GM12878 (cell line): ENCODE results near the gene GPBAR1. TPM values are rescaled to one million over a fixed set of nuclear protein-coding genes. Genes with fewer than 3 reads are reported as not detected.
A peak's percentile ranks its signal among the peaks of the same experiment; 100 is the strongest.

Source experiments
- ATAC-seq: fragments of 200-7000 bp; cut with Tn5 transposase; 3 replicates; pipeline ENCODE4 v1.9.1; 2020; ENCODE audit warnings: mild to moderate bottlenecking, moderate library complexity
- BruUV-seq: library from RNA; stranded (reverse); fragments of 400-500 nt; replicated peaks from 2 replicates; lab custom pipeline; 2021; lab: Mats Ljungman, UMichigan
- CTCF ChIA-PET: fragments of 300-600 bp; sonication (Branson Sonifier 250); formaldehyde crosslinking; extraction: SDS; loops from one replicate; lab custom pipeline; 2021; ENCODE audit warnings: inconsistent platforms; lab: Yijun Ruan, JAX
- POLR2A ChIA-PET: fragments of 350-600 bp; formaldehyde crosslinking; extraction: SDS; loops from one replicate; lab custom pipeline; 2021; ENCODE audit warnings: inconsistent platforms; lab: Charles Lee
- RAD21 ChIA-PET: fragments of 300-600 bp; sonication (Branson Sonifier 250); formaldehyde crosslinking; loops from one replicate; lab custom pipeline; 2023; ENCODE audit warnings: antibody characterized with exemption; ENCODE audit not compliant: unreplicated experiment; lab: Charles Lee
- SMC1A ChIA-PET: fragments of 300-600 bp; sonication (Branson Sonifier 250); formaldehyde crosslinking; loops from one replicate; lab custom pipeline; 2023; ENCODE audit not compliant: unreplicated experiment, uncharacterized antibody; lab: Charles Lee
- DNase-seq: peaks from one replicate; pipeline ENCODE4 v3.0.0-alpha.2; 2011; ENCODE audit warnings: low read depth, low spot score
- FAIRE-seq: peaks from 3 replicates; lab custom pipeline; 2011; peaks lifted over from hg19 to GRCh38; lab: Jason Lieb, UNC
- H2AFZ ChIP-seq: 2 replicates; pipeline ENCODE4 v1.6.0; 2011; ENCODE audit warnings: low read depth, low read length, control low read depth; ENCODE audit not compliant: control insufficient read depth
- H3K27ac ChIP-seq: 2 replicates; pipeline ENCODE4 v1.5.1; 2011; ENCODE audit warnings: control low read depth; ENCODE audit not compliant: control insufficient read depth, insufficient read depth
- H3K27me3 ChIP-seq, 2 experiments: replicated peaks in 1 of 2; 2 replicates each; pipeline versions ENCODE4 v1.6.0 to v1.6.1; 2011; ENCODE audit warnings: low read length in 1 of 2; ENCODE audit not compliant: control insufficient read depth in 2 of 2, insufficient read depth in 2 of 2
- H3K36me3 ChIP-seq, 2 experiments: 2 replicates each; pipeline ENCODE4 v1.5.1; 2011; ENCODE audit warnings: low read length in 1 of 2; ENCODE audit not compliant: control insufficient read depth in 2 of 2, insufficient read depth in 2 of 2
- H3K4me1 ChIP-seq: 2 replicates; pipeline ENCODE4 v1.6.1; 2011; ENCODE audit warnings: mild to moderate bottlenecking, low read length, moderate library complexity, mixed read lengths; ENCODE audit not compliant: control insufficient read depth, insufficient read depth
- H3K4me2 ChIP-seq: 2 replicates; pipeline ENCODE4 v1.6.0; 2011; ENCODE audit warnings: control low read depth; ENCODE audit not compliant: control insufficient read depth, insufficient read depth
- H3K4me3 ChIP-seq: fragments of 200-600 bp; sonication (generic); 2 replicates; pipeline ENCODE4 v1.5.1; 2016
- H3K79me2 ChIP-seq: 2 replicates; pipeline ENCODE4 v1.6.0; 2011; ENCODE audit warnings: low read length; ENCODE audit not compliant: control insufficient read depth, insufficient read depth
- H3K9ac ChIP-seq: 2 replicates; pipeline ENCODE4 v1.8.0; 2011; ENCODE audit warnings: low read length, control low read depth, mixed read lengths; ENCODE audit not compliant: control insufficient read depth, insufficient read depth
- H3K9me3 ChIP-seq: replicated peaks from 3 replicates; pipeline ENCODE4 v1.5.1; 2011; ENCODE audit warnings: mild to moderate bottlenecking, low read length; ENCODE audit not compliant: control insufficient read depth, insufficient read depth
- H4K20me1 ChIP-seq: 2 replicates; pipeline ENCODE4 v1.6.0; 2011; ENCODE audit not compliant: control insufficient read depth, insufficient read depth
- CREM ChIP-seq: IDR thresholded peaks from 2 replicates; pipeline ENCODE4 v1.6.1; 2014; ENCODE audit warnings: antibody characterized with exemption, low read depth
- GATAD2B ChIP-seq: fragments of 450-650 bp; conservative IDR thresholded peaks from 2 replicates; pipeline ENCODE4 v1.6.1; 2017; ENCODE audit warnings: low read depth, mild to moderate bottlenecking, moderate library complexity
- MXI1 ChIP-seq: fragments of 150-350 bp; IDR thresholded peaks from 2 replicates; pipeline ENCODE4 v1.6.1; 2011; ENCODE audit warnings: low read depth, mild to moderate bottlenecking, inconsistent platforms, low read length, improper control_type of control experiment
- PAX8 ChIP-seq: fragments of 450-650 bp; IDR thresholded peaks from 2 replicates; pipeline ENCODE4 v1.6.1; 2017; ENCODE audit warnings: mild to moderate bottlenecking, moderate library complexity
- POLR2A ChIP-seq: IDR thresholded peaks from 2 replicates; pipeline ENCODE4 v1.6.1; 2011; ENCODE audit warnings: low read depth, mild to moderate bottlenecking, low read length
- SIX5 ChIP-seq: IDR thresholded peaks from 2 replicates; pipeline ENCODE4 v1.6.1; 2011; ENCODE audit warnings: mild to moderate bottlenecking, low read depth, low read length, moderate library complexity; ENCODE audit not compliant: severe bottlenecking
- SMC3 ChIP-seq: IDR thresholded peaks from 2 replicates; pipeline ENCODE4 v1.6.1; 2011; ENCODE audit warnings: low read length, improper control_type of control experiment, borderline replicate concordance
- STAT3 ChIP-seq: IDR thresholded peaks from 2 replicates; pipeline ENCODE4 v1.6.1; 2011; ENCODE audit warnings: low read depth, low read length, improper control_type of control experiment
- WGBS: methylation state at CpG from one replicate; pipeline ENCODE4 v1.1.6; 2016; ENCODE audit warnings: low lambda C conversion rate; ENCODE audit not compliant: insufficient replicate concordance, insufficient coverage; ENCODE audit errors: missing lambda C conversion rate; 5-methylcytosine and 5-hydroxymethylcytosine counted together
- in situ Hi-C: fragments of 300-500 bp; cut with MboI; formaldehyde crosslinking; loops from 9 replicates; pipeline ENCODE4 v1.14.3; 2018; ENCODE audit warnings: mixed read lengths
- intact Hi-C: fragments of 100-400 bp; cut with micrococcal nuclease; formaldehyde crosslinking; loops from one replicate; pipeline ENCODE4 v1.14.2; 2022; ENCODE audit not compliant: unreplicated experiment
- polyA plus RNA-seq, 11 experiments: library from polyadenylated mRNA; depleted of rRNA in 4 of 11; unstranded in 6 of 11; stranded (reverse) in 5 of 11; fragments of >200 nt; fragmentation: Nextera tagmentation in 4 of 11; fragmentation: Illumina TruSeq in 1 of 11; extraction: Ambion mirVana in 4 of 11; extraction: Trizol in 1 of 11; gene quantifications; 1 replicate in 1 of 11; 2 replicates in 10 of 11; pipeline versions ENCODE4 v1.2.1 to v1.2.3, GENCODE V29; 2011 to 2016; ENCODE audit warnings: inconsistent platforms in 2 of 11, missing spikeins in 2 of 11, low read depth in 1 of 11
- total RNA-seq, 4 experiments: library from RNA; depleted of rRNA in 3 of 4; stranded (reverse); fragments of >200 nt in 3 of 4; fragmentation: Illumina TruSeq in 1 of 4; extraction: Trizol in 1 of 4; gene quantifications; 2 replicates each; pipeline versions ENCODE4 v1.2.1 to v1.2.3, GENCODE V29; 2013 to 2021
- TF ChIP-seq, protein P1 (sequence below): fragments of 450-650 bp; IDR thresholded peaks from 2 replicates; pipeline ENCODE4 v1.6.1; 2018; ENCODE audit warnings: borderline replicate concordance, mild to moderate bottlenecking; ENCODE audit not compliant: partially characterized antibody
- TF ChIP-seq, protein P2 (sequence below): fragments of 450-650 bp; IDR thresholded peaks from 2 replicates; pipeline ENCODE4 v1.6.1; 2017; ENCODE audit warnings: antibody characterized with exemption, mild to moderate bottlenecking, moderate library complexity
- TF ChIP-seq, protein P3 (sequence below): IDR thresholded peaks from 2 replicates; pipeline ENCODE4 v1.6.1; 2012; ENCODE audit warnings: low read depth, low read length, improper control_type of control experiment

GPBAR1 gene
- total and polyA plus RNA-seq, 10 of the 15 experiments (the other 5 are each of a cell fraction or from before 2014, with no cell fraction given): 0.03 to 0.36 (median 0.11) TPM; not detected in 3

DNA sequence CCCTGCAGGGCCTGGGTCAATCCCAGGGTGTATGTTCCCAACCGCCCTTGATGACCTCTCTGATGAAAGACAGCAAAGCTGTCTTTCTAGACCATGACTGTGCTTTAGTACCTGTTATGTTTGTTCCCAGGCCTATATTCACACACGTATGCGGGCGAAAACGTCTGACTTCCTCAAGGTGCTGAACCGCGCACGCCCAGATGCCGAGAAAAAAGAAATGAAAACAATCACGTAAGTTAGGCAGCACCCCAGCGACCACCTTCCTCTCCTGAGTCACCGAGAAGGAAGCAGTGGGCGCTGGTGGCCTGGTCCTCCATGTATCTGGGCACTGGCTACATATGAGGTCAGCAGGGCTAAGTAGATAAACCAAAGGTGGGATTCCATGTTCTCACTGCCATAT lies 11.1 kb upstream of the GPBAR1 start:
- ChIA-PET RAD21 (no interaction called here), POLR2A (no interaction called here), CTCF (no interaction called here), SMC1A (no interaction called here)
- Histone ChIP-seq H3K4me1 (no peaks in the 10 kb centered on the region), H3K27ac (no peak overlapping the region), H4K20me1 (no peaks in the 10 kb centered on the region), H3K79me2 (no peaks in the 10 kb centered on the region), H3K27me3 (no peaks in the 10 kb centered on the region), H2AFZ (no peak overlapping the region), H3K36me3 (peaks cover 55 to 67% of the 10 kb centered on the region in 2 experiments), H3K9ac (no peak overlapping the region), H3K4me2 (no peak overlapping the region), H3K4me3 (no peak overlapping the region), H3K9me3 (no peaks in the 10 kb centered on the region)
- ATAC-seq (no peak), DNase-seq (no peak), FAIRE-seq (no peak)
- intact Hi-C loops: no loop called here
- WGBS: 87% methylated on average over 13 of the region's 13 CpGs
- in situ Hi-C loops: no loop called here
- BruUV-seq: no TSS peak
- TF ChIP-seq POLR2A: peak; percentile 12; the same call in 1 of the 2 replicates
- no peak for TF ChIP-seq CREM

DNA sequence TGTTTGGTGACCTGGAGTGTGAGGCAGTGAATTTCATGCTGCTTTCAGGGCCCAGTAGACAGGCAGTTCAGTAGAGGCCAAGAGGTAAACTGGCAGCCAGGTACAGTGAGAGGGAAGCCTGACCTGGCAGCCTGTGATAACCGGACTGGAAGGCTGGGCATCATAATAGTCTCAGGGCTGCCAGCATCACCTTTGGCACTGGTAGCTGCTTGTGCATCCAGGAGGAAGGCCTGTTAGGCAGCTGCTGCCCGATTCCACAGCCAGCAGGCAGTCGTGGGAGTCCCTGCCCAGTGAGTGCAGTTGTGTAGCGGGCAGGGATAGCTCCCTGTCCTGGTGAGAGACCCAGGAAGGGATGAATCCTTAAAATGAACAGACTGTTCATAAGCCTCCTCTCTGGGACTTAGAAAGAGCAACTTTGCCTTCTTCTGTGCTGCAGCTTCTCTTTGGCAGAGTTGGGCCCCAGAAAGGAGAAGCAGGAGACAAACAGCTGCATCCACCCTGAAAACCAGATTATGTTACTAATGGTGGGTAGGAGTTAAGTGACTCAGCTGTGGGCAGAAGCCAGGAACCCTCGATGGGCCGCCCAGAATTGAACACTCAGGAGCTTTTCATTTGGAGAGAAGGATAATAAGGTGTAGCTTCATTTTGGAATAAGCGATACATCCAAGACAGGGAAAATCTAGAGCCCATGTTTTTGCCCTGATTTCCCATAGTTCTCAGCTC lies 8.1 kb upstream of the GPBAR1 start:
- peaks cover 8% of the 10 kb centered on the region for H3K4me1 ChIP-seq
- in situ Hi-C loops (no loop called here), intact Hi-C loops (no loop called here)
- SMC1A ChIA-PET: interaction anchor here (1.0 to 2.7 kb wide), 4 partner anchors 11 to 65 kb away, joined by 3 to 11 read pairs (median 6); no protein-coding TSS in a partner anchor
- BruUV-seq: no TSS peak
- no peak for ATAC-seq
- H3K9me3 ChIP-seq: no peaks in the 10 kb centered on the region
- no peak overlapping the region for H3K4me2 ChIP-seq
- CTCF ChIA-PET: interaction anchor here (0.7 to 2.0 kb wide), 5 partner anchors 10 to 65 kb away, joined by 3 to 6 read pairs (median 3); no protein-coding TSS in a partner anchor
- H3K36me3 ChIP-seq: peaks cover 43 to 62% of the 10 kb centered on the region in 2 experiments
- no peak for DNase-seq
- H2AFZ ChIP-seq: no peak overlapping the region
- POLR2A ChIA-PET: interaction anchor here (1.0 to 1.3 kb wide), 2 partner anchors 8 to 10 kb away, joined by 3 read pairs; no protein-coding TSS in a partner anchor
- H4K20me1 ChIP-seq: no peaks in the 10 kb centered on the region
- no peaks in the 10 kb centered on the region for H3K79me2 ChIP-seq
- FAIRE-seq: no peak
- RAD21 ChIA-PET: interaction anchor here (1.6 kb wide), 1 partner anchor 10 kb away, joined by 4 read pairs; no protein-coding TSS in a partner anchor
- no peak overlapping the region for H3K9ac ChIP-seq
- 55% methylated on average over 7 of the region's 7 CpGs for WGBS
- H3K27ac ChIP-seq: no peak overlapping the region
- no peaks in the 10 kb centered on the region for H3K27me3 ChIP-seq
- H3K4me3 ChIP-seq: no peak overlapping the region
- TF ChIP-seq, protein P1, sequence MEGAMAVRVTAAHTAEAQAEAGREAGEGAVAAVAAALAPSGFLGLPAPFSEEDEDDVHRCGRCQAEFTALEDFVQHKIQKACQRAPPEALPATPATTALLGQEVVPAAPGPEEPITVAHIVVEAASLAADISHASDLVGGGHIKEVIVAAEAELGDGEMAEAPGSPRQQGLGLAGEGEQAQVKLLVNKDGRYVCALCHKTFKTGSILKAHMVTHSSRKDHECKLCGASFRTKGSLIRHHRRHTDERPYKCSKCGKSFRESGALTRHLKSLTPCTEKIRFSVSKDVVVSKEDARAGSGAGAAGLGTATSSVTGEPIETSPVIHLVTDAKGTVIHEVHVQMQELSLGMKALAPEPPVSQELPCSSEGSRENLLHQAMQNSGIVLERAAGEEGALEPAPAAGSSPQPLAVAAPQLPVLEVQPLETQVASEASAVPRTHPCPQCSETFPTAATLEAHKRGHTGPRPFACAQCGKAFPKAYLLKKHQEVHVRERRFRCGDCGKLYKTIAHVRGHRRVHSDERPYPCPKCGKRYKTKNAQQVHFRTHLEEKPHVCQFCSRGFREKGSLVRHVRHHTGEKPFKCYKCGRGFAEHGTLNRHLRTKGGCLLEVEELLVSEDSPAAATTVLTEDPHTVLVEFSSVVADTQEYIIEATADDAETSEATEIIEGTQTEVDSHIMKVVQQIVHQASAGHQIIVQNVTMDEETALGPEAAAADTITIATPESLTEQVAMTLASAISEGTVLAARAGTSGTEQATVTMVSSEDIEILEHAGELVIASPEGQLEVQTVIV: no peak
- TF ChIP-seq PAX8: no peak
- TF ChIP-seq SMC3: no peak
- TF ChIP-seq, protein P2, sequence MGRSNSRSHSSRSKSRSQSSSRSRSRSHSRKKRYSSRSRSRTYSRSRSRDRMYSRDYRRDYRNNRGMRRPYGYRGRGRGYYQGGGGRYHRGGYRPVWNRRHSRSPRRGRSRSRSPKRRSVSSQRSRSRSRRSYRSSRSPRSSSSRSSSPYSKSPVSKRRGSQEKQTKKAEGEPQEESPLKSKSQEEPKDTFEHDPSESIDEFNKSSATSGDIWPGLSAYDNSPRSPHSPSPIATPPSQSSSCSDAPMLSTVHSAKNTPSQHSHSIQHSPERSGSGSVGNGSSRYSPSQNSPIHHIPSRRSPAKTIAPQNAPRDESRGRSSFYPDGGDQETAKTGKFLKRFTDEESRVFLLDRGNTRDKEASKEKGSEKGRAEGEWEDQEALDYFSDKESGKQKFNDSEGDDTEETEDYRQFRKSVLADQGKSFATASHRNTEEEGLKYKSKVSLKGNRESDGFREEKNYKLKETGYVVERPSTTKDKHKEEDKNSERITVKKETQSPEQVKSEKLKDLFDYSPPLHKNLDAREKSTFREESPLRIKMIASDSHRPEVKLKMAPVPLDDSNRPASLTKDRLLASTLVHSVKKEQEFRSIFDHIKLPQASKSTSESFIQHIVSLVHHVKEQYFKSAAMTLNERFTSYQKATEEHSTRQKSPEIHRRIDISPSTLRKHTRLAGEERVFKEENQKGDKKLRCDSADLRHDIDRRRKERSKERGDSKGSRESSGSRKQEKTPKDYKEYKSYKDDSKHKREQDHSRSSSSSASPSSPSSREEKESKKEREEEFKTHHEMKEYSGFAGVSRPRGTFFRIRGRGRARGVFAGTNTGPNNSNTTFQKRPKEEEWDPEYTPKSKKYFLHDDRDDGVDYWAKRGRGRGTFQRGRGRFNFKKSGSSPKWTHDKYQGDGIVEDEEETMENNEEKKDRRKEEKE: no peak
- no peak for TF ChIP-seq MXI1
- TF ChIP-seq GATAD2B: no peak
- TF ChIP-seq, protein P3, sequence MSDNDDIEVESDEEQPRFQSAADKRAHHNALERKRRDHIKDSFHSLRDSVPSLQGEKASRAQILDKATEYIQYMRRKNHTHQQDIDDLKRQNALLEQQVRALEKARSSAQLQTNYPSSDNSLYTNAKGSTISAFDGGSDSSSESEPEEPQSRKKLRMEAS: no peak
- TF ChIP-seq SIX5: no peak
- no peak for TF ChIP-seq STAT3
